Tibial nerve (tissue), 4 donors: ENCODE results near the gene OSGEP.

ENCODE experiments used
- CTCF ChIP-seq, 5 experiments: fragments of 200-600 bp in 3 of 5; fragments of 450-650 bp in 2 of 5; sonication (generic) in 3 of 5; IDR thresholded peaks; one replicate each; pipeline ENCODE4 v1.5.1; 2016 to 2019; ENCODE audit warnings: antibody characterized with exemption in 5 of 5, mild to moderate bottlenecking in 3 of 5, moderate library complexity in 2 of 5
- EP300 ChIP-seq, 2 donors: sonication (generic); formaldehyde crosslinking; IDR thresholded peaks; one replicate each; pipeline ENCODE4 v1.6.1; 2017; ENCODE audit warnings: antibody characterized with exemption in 2 of 2, mild to moderate bottlenecking in 1 of 2

GRCh38 chr14:20446889-20447288 is 7.7 kb downstream of the OSGEP start:
- TF ChIP-seq CTCF (IDR thresholded peaks at IDR 0.05) (no peak), EP300 (IDR thresholded peaks at IDR 0.05) (no peak)
